GM19351 (cell line): ENCODE data around the gene CDH4.

Experiments used
- ATAC-seq: cut with Tn5 transposase; IDR thresholded peaks from one replicate; pipeline ENCODE4 v1.9.1; 2021; ENCODE audit warnings: mild to moderate bottlenecking, moderate library complexity; ENCODE audit not compliant: unreplicated experiment

The CDH4 gene

GRCh38 chr20:61567204-61567603 lies 315.1 kb downstream of the CDH4 start:
- no peak for ATAC-seq

- no peak for ATAC-seq
Observed at GRCh38 chr20:61569825-61570224, 317.8 kb downstream of the CDH4 start.

- ATAC-seq = no peak
Observed at GRCh38 chr20:61570646-61571195, 318.7 kb downstream of the CDH4 start.

- ATAC-seq = no peak
Observed at GRCh38 chr20:61571221-61571620, 319.2 kb downstream of the CDH4 start.

- ATAC-seq = no peak
Observed at GRCh38 chr20:61571916-61572711, 320.1 kb downstream of the CDH4 start.

- ATAC-seq = no peak
Observed at GRCh38 chr20:61572789-61573188, 320.7 kb downstream of the CDH4 start.

- no peak for ATAC-seq
Observed at GRCh38 chr20:61573415-61574305, 321.6 kb downstream of the CDH4 start.

GRCh38 chr20:61575151-61575937 lies 323.3 kb downstream of the CDH4 start:
- no peak for ATAC-seq

- ATAC-seq = no peak
Observed at GRCh38 chr20:61576372-61576771, 324.3 kb downstream of the CDH4 start.

- ATAC-seq = no peak
Observed at GRCh38 chr20:61577065-61577464, 325.0 kb downstream of the CDH4 start.

GRCh38 chr20:61579908-61580307 lies 327.8 kb downstream of the CDH4 start:
- ATAC-seq = no peak

GRCh38 chr20:61580958-61581824 lies 329.1 kb downstream of the CDH4 start:
- no peak for ATAC-seq

- no peak for ATAC-seq
Observed at GRCh38 chr20:61581825-61582188, 329.7 kb downstream of the CDH4 start.

- ATAC-seq = no peak
Observed at GRCh38 chr20:61582196-61582923, 330.3 kb downstream of the CDH4 start.

- no peak for ATAC-seq
Observed at GRCh38 chr20:61583356-61583755, 331.3 kb downstream of the CDH4 start.

GRCh38 chr20:61584851-61585250 lies 332.8 kb downstream of the CDH4 start:
- ATAC-seq = no peak

- ATAC-seq = no peak
Observed at GRCh38 chr20:61585764-61586163, 333.7 kb downstream of the CDH4 start.

- no peak for ATAC-seq
Observed at GRCh38 chr20:61587036-61587435, 335.0 kb downstream of the CDH4 start.

- ATAC-seq = no peak
Observed at GRCh38 chr20:61587681-61588289, 335.7 kb downstream of the CDH4 start.
